Gastroesophageal sphincter (tissue), 3 donors: ENCODE results near the gene CHRND.

Experiments used
- EP300 ChIP-seq: sonication (generic); formaldehyde crosslinking; IDR thresholded peaks from one replicate; pipeline ENCODE4 v1.6.1; 2017; ENCODE audit warnings: antibody characterized with exemption, mild to moderate bottlenecking
- POLR2A ChIP-seq, 2 donors: fragments of 450-650 bp; IDR thresholded peaks; one replicate each; pipeline ENCODE4 v1.6.1; 2017; ENCODE audit warnings: antibody characterized with exemption in 2 of 2, mild to moderate bottlenecking in 2 of 2, moderate library complexity in 1 of 2
- POLR2AphosphoS5 ChIP-seq: sonication (generic); formaldehyde crosslinking; IDR thresholded peaks from one replicate; pipeline ENCODE4 v1.6.1; 2017; ENCODE audit warnings: antibody characterized with exemption
- TF ChIP-seq, protein P1 (sequence below), 4 experiments: fragments of 200-600 bp in 2 of 4; fragments of 450-650 bp in 2 of 4; sonication (generic) in 1 of 4; IDR thresholded peaks; one replicate each; pipeline ENCODE4 v1.5.1; 2017 to 2019; ENCODE audit warnings: antibody characterized with exemption in 4 of 4, mild to moderate bottlenecking in 2 of 4, moderate library complexity in 2 of 4

DNA sequence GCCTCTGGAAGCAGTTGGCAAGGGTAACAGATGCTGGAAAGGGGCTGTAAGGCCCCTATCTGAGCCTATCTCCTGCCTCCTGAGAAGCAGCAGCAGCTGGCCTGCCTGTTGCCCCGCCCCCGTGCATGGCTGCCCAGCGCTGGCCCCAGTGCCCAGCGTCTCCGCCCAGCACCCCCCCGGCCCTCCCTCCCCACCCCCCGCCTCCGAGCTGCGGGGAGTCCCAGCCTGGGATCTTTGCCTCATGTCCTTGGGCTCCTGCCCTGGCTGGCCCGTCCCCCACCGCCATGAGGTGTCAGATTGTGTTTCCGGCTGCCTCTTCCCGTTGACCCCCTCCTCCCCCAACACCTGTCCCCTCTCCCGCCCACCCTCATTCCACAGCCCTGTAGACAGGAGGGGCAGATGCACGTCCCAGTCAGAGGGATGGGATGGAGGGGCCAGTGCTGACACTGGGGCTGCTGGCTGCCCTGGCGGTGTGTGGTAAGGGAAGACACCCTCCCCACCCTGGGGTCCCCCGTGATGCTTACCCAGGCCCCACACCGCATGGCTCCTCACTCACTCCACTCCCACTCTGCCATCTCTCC lies at the start of gene CHRND:
- TF ChIP-seq POLR2AphosphoS5 (no peak), POLR2A (IDR thresholded peaks at IDR 0.05) (no peak), EP300 (no peak)
- TF ChIP-seq, protein P1, sequence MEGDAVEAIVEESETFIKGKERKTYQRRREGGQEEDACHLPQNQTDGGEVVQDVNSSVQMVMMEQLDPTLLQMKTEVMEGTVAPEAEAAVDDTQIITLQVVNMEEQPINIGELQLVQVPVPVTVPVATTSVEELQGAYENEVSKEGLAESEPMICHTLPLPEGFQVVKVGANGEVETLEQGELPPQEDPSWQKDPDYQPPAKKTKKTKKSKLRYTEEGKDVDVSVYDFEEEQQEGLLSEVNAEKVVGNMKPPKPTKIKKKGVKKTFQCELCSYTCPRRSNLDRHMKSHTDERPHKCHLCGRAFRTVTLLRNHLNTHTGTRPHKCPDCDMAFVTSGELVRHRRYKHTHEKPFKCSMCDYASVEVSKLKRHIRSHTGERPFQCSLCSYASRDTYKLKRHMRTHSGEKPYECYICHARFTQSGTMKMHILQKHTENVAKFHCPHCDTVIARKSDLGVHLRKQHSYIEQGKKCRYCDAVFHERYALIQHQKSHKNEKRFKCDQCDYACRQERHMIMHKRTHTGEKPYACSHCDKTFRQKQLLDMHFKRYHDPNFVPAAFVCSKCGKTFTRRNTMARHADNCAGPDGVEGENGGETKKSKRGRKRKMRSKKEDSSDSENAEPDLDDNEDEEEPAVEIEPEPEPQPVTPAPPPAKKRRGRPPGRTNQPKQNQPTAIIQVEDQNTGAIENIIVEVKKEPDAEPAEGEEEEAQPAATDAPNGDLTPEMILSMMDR (IDR thresholded peaks at IDR 0.05): no peak
